ENCODE data around the gene PTPRM. TPM values are rescaled to one million over a fixed set of nuclear protein-coding genes. Genes with fewer than 3 reads are reported as not detected.

PTPRM gene
- total RNA-seq, 1 donor from 2014 or later, result 10.7 TPM

- no peak for DNase-seq (ENCODE audit: low spot score)
- Mint-ChIP-seq H3K4me1 (ENCODE audit: low read depth) (no peaks in the 10 kb centered on the region), H3K36me3 (ENCODE audit: low read depth) (no peaks in the 10 kb centered on the region), H3K4me3 (no peak overlapping the region), H3K27ac (no peak overlapping the region), H3K27me3 (ENCODE audit: insufficient read depth) (no peaks in the 10 kb centered on the region), H3K9me3 (no peaks in the 10 kb centered on the region)
- intact Hi-C loops (cut with micrococcal nuclease), result no loop called here
These were observed 554.0 kb downstream of the PTPRM start for GRCh38 chr18:8121101-8121500.

GRCh38 chr18:8121942-8122480 is 554.9 kb downstream of the PTPRM start:
- no peaks in the 10 kb centered on the region for H3K4me1 Mint-ChIP-seq (ENCODE audit: low read depth)
- no peak overlapping the region for H3K27ac Mint-ChIP-seq
- no peaks in the 10 kb centered on the region for H3K36me3 Mint-ChIP-seq (ENCODE audit: low read depth)
- no peaks in the 10 kb centered on the region for H3K9me3 Mint-ChIP-seq
- no peaks in the 10 kb centered on the region for H3K27me3 Mint-ChIP-seq (ENCODE audit: insufficient read depth)
- DNase-seq (ENCODE audit: low spot score), result no peak
- intact Hi-C loops (cut with micrococcal nuclease), result no loop called here
- no peak overlapping the region for H3K4me3 Mint-ChIP-seq

GRCh38 chr18:8124232-8125146 is 557.4 kb downstream of the PTPRM start:
- DNase-seq (ENCODE audit: low spot score), result no peak
- no peak overlapping the region for H3K27ac Mint-ChIP-seq
- no peaks in the 10 kb centered on the region for H3K27me3 Mint-ChIP-seq (ENCODE audit: insufficient read depth)
- H3K4me1 Mint-ChIP-seq (ENCODE audit: low read depth), result no peaks in the 10 kb centered on the region
- intact Hi-C loops (cut with micrococcal nuclease), result no loop called here
- H3K4me3 Mint-ChIP-seq, result no peak overlapping the region
- H3K9me3 Mint-ChIP-seq, result no peaks in the 10 kb centered on the region
- H3K36me3 Mint-ChIP-seq (ENCODE audit: low read depth), result no peaks in the 10 kb centered on the region

- no peaks in the 10 kb centered on the region for H3K36me3 Mint-ChIP-seq (ENCODE audit: low read depth)
- H3K4me3 Mint-ChIP-seq, result no peak overlapping the region
- no peak overlapping the region for H3K27ac Mint-ChIP-seq
- DNase-seq (ENCODE audit: low spot score), result no peak
- H3K27me3 Mint-ChIP-seq (ENCODE audit: insufficient read depth), result no peaks in the 10 kb centered on the region
- H3K9me3 Mint-ChIP-seq, result no peaks in the 10 kb centered on the region
- H3K4me1 Mint-ChIP-seq (ENCODE audit: low read depth), result no peaks in the 10 kb centered on the region
- intact Hi-C loops (cut with micrococcal nuclease), result no loop called here
These were observed 563.0 kb downstream of the PTPRM start for GRCh38 chr18:8130096-8130495.

GRCh38 chr18:8133032-8133431 is 565.9 kb downstream of the PTPRM start:
- Mint-ChIP-seq H3K27me3 (ENCODE audit: insufficient read depth) (no peaks in the 10 kb centered on the region), H3K4me1 (ENCODE audit: low read depth) (peaks cover 9% of the 10 kb centered on the region), H3K36me3 (ENCODE audit: low read depth) (no peaks in the 10 kb centered on the region), H3K9me3 (no peaks in the 10 kb centered on the region), H3K4me3 (no peak overlapping the region), H3K27ac (no peak overlapping the region)
- DNase-seq (ENCODE audit: low spot score), result no peak
- intact Hi-C loops (cut with micrococcal nuclease), result no loop called here

- peaks cover 9% of the 10 kb centered on the region for H3K4me1 Mint-ChIP-seq (ENCODE audit: low read depth)
- no peaks in the 10 kb centered on the region for H3K27me3 Mint-ChIP-seq (ENCODE audit: insufficient read depth)
- H3K4me3 Mint-ChIP-seq, result no peak overlapping the region
- DNase-seq (ENCODE audit: low spot score), result no peak
- H3K9me3 Mint-ChIP-seq, result no peaks in the 10 kb centered on the region
- H3K36me3 Mint-ChIP-seq (ENCODE audit: low read depth), result no peaks in the 10 kb centered on the region
- intact Hi-C loops (cut with micrococcal nuclease), result no loop called here
- H3K27ac Mint-ChIP-seq, result no peak overlapping the region
These were observed 566.8 kb downstream of the PTPRM start for GRCh38 chr18:8133888-8134287.

GRCh38 chr18:8139127-8139527 is 572.0 kb downstream of the PTPRM start:
- Mint-ChIP-seq H3K4me1 (ENCODE audit: low read depth) (peaks cover 9% of the 10 kb centered on the region), H3K4me3 (no peak overlapping the region), H3K36me3 (ENCODE audit: low read depth) (no peaks in the 10 kb centered on the region), H3K27me3 (ENCODE audit: insufficient read depth) (no peaks in the 10 kb centered on the region), H3K27ac (no peak overlapping the region), H3K9me3 (no peaks in the 10 kb centered on the region)
- DNase-seq (ENCODE audit: low spot score), result no peak
- intact Hi-C loops (cut with micrococcal nuclease), result no loop called here

- intact Hi-C loops (cut with micrococcal nuclease), result no loop called here
- peaks cover 3% of the 10 kb centered on the region for H3K9me3 Mint-ChIP-seq
- peaks cover 9% of the 10 kb centered on the region for H3K4me1 Mint-ChIP-seq (ENCODE audit: low read depth)
- no peak for DNase-seq (ENCODE audit: low spot score)
- H3K4me3 Mint-ChIP-seq, result no peak overlapping the region
- no peak overlapping the region for H3K27ac Mint-ChIP-seq
- no peaks in the 10 kb centered on the region for H3K36me3 Mint-ChIP-seq (ENCODE audit: low read depth)
- H3K27me3 Mint-ChIP-seq (ENCODE audit: insufficient read depth), result no peaks in the 10 kb centered on the region
These were observed 572.8 kb downstream of the PTPRM start for GRCh38 chr18:8139891-8140406.

- no peak for DNase-seq (ENCODE audit: low spot score)
- Mint-ChIP-seq H3K4me1 (ENCODE audit: low read depth) (peaks cover 9% of the 10 kb centered on the region), H3K9me3 (peaks cover 4% of the 10 kb centered on the region), H3K36me3 (ENCODE audit: low read depth) (no peaks in the 10 kb centered on the region), H3K4me3 (no peak overlapping the region), H3K27ac (no peak overlapping the region), H3K27me3 (ENCODE audit: insufficient read depth) (no peaks in the 10 kb centered on the region)
- intact Hi-C loops (cut with micrococcal nuclease), result no loop called here
These were observed 573.9 kb downstream of the PTPRM start for GRCh38 chr18:8140841-8141501.

- no peak for DNase-seq (ENCODE audit: low spot score)
- intact Hi-C loops (cut with micrococcal nuclease), result no loop called here
These were observed 575.1 kb downstream of the PTPRM start for GRCh38 chr18:8142131-8142711.

GRCh38 chr18:8142932-8143331 is 575.8 kb downstream of the PTPRM start:
- no peak for DNase-seq (ENCODE audit: low spot score)
- Mint-ChIP-seq H3K9me3 (peaks cover 6% of the 10 kb centered on the region), H3K4me3 (no peak overlapping the region), H3K27ac (no peak overlapping the region), H3K27me3 (ENCODE audit: insufficient read depth) (no peaks in the 10 kb centered on the region), H3K4me1 (ENCODE audit: low read depth) (no peaks in the 10 kb centered on the region), H3K36me3 (ENCODE audit: low read depth) (no peaks in the 10 kb centered on the region)
- intact Hi-C loops (cut with micrococcal nuclease), result no loop called here

More at GRCh38 chr18:8142131-8142711, 575.1 kb downstream of the PTPRM start:
- H3K4me1 Mint-ChIP-seq (ENCODE audit: low read depth), result peaks cover 6% of the 10 kb centered on the region
- H3K4me3 Mint-ChIP-seq, result no peak overlapping the region
- no peak overlapping the region for H3K27ac Mint-ChIP-seq
- H3K36me3 Mint-ChIP-seq (ENCODE audit: low read depth), result no peaks in the 10 kb centered on the region
- peaks cover 5% of the 10 kb centered on the region for H3K9me3 Mint-ChIP-seq
- no peaks in the 10 kb centered on the region for H3K27me3 Mint-ChIP-seq (ENCODE audit: insufficient read depth)

GRCh38 chr18:8151181-8151580 is 584.1 kb downstream of the PTPRM start:
- H3K36me3 Mint-ChIP-seq (ENCODE audit: low read depth), result no peaks in the 10 kb centered on the region
- intact Hi-C loops (cut with micrococcal nuclease), result no loop called here
- H3K4me3 Mint-ChIP-seq, result no peak overlapping the region
- no peak overlapping the region for H3K27ac Mint-ChIP-seq
- peaks cover 3% of the 10 kb centered on the region for H3K9me3 Mint-ChIP-seq
- H3K27me3 Mint-ChIP-seq (ENCODE audit: insufficient read depth), result no peaks in the 10 kb centered on the region
- DNase-seq (ENCODE audit: low spot score), result no peak
- no peaks in the 10 kb centered on the region for H3K4me1 Mint-ChIP-seq (ENCODE audit: low read depth)

Data from activated T-helper 1 cell treated with anti-CD3 and anti-CD28 coated beads, Interleukin-12 subunit alpha, Interleukin-12 subunit beta, Interleukin-2, Interleukin-4 antibody, amounts not matched to agents 30 ng/mL and 10 ng/mL and 1 ng/mL, durations not matched to agents 14 hours and 24 hours and 36 hours (primary cell).